HEK293 (cell line): ENCODE data around the gene FTO.
A peak's percentile ranks its signal among the peaks of the same experiment; 100 is the strongest.

ENCODE experiments used
- CTCF ChIA-PET: fragments of 350-600 bp; formaldehyde crosslinking; extraction: SDS; loops from one replicate; lab custom pipeline; 2021; ENCODE audit warnings: antibody characterized with exemption; lab: Yijun Ruan, JAX
- POLR2A ChIA-PET: fragments of 300-600 bp; formaldehyde crosslinking; extraction: SDS; loops from one replicate; lab custom pipeline; 2020; ENCODE audit warnings: antibody characterized with exemption, inconsistent platforms; lab: Yijun Ruan, JAX
- H3K27ac ChIP-seq: fragments of 200-500 bp; sonication (Bioruptor generic); 2 replicates; pipeline ENCODE4 v1.5.1; 2014; ENCODE audit warnings: low read depth, low read length, control low read depth, inconsistent platforms; ENCODE audit errors: extremely low read depth
- H3K36me3 ChIP-seq, 2 experiments: fragments of 200-500 bp in 1 of 2; sonication (Bioruptor generic) in 1 of 2; 1 replicate in 1 of 2; 2 replicates in 1 of 2; pipeline ENCODE4 v1.5.1; 2014 to 2017; ENCODE audit warnings: inconsistent platforms in 2 of 2, low read length in 2 of 2; ENCODE audit not compliant: control insufficient read depth in 2 of 2, insufficient read depth in 1 of 2
- H3K4me1 ChIP-seq: fragments of 200-500 bp; sonication (Bioruptor generic); 2 replicates; pipeline ENCODE4 v1.5.1; 2014; ENCODE audit warnings: mild to moderate bottlenecking, low read length, inconsistent platforms; ENCODE audit not compliant: control insufficient read depth, insufficient read depth
- H3K4me3 ChIP-seq: 2 replicates; pipeline ENCODE4 v1.5.1; 2011; ENCODE audit warnings: low read depth, mild to moderate bottlenecking, control low read depth, low read length, moderate library complexity
- H3K9me3 ChIP-seq: fragments of 200-500 bp; sonication (Bioruptor generic); 2 replicates; pipeline ENCODE4 v1.5.1; 2014; ENCODE audit warnings: low read depth, low read length, inconsistent platforms; ENCODE audit not compliant: control insufficient read depth, insufficient read depth
- BCL6B ChIP-seq: fragments of 450-650 bp; formaldehyde crosslinking; IDR thresholded peaks from 2 replicates; pipeline ENCODE4 v1.5.1; 2017; ENCODE audit warnings: missing biosample characterization, missing genetic modification characterization
- CTCF ChIP-seq: fragments of 450-650 bp; formaldehyde crosslinking; IDR thresholded peaks from 2 replicates; pipeline ENCODE4 v1.5.1; 2016; ENCODE audit warnings: missing biosample characterization, missing genetic modification characterization
- FEZF1 ChIP-seq: fragments of 450-650 bp; formaldehyde crosslinking; IDR thresholded peaks from 2 replicates; pipeline ENCODE4 v1.5.1; 2016; ENCODE audit warnings: missing biosample characterization, missing genetic modification characterization
- HOXA7 ChIP-seq: sonication (generic); formaldehyde crosslinking; IDR thresholded peaks from 2 replicates; pipeline ENCODE4 v1.8.1; 2022; ENCODE audit warnings: missing genetic modification reagents, borderline replicate concordance
- INSM2 ChIP-seq: fragments of 450-650 bp; formaldehyde crosslinking; IDR thresholded peaks from 2 replicates; pipeline ENCODE4 v1.5.1; 2016; ENCODE audit warnings: missing biosample characterization, missing genetic modification characterization
- PBX3 ChIP-seq: sonication (generic); formaldehyde crosslinking; IDR thresholded peaks from 2 replicates; pipeline ENCODE4 v1.8.1; 2022; ENCODE audit warnings: mild to moderate bottlenecking, moderate library complexity, missing genetic modification reagents
- PRDM10 ChIP-seq: fragments of 450-650 bp; formaldehyde crosslinking; IDR thresholded peaks from 2 replicates; pipeline ENCODE4 v1.5.1; 2016; ENCODE audit warnings: missing biosample characterization, missing genetic modification characterization
- TRIM28 ChIP-seq: IDR thresholded peaks from 2 replicates; pipeline ENCODE4 v1.6.1; 2011; ENCODE audit warnings: low read length, control low read depth, borderline replicate concordance
- ZFHX2 ChIP-seq: fragments of 450-650 bp; formaldehyde crosslinking; conservative IDR thresholded peaks from 2 replicates; pipeline ENCODE4 v1.5.1; 2016; ENCODE audit warnings: missing biosample characterization, missing genetic modification characterization
- ZNF184 ChIP-seq: fragments of 450-650 bp; IDR thresholded peaks from 2 replicates; pipeline ENCODE4 v1.5.1; 2018; ENCODE audit warnings: missing biosample characterization, mild to moderate bottlenecking, missing genetic modification characterization
- ZNF223 ChIP-seq: fragments of 450-650 bp; formaldehyde crosslinking; IDR thresholded peaks from 2 replicates; pipeline ENCODE4 v1.5.1; 2016; ENCODE audit warnings: missing biosample characterization, missing genetic modification characterization
- ZNF391 ChIP-seq: fragments of 450-650 bp; formaldehyde crosslinking; IDR thresholded peaks from 2 replicates; pipeline ENCODE4 v1.5.1; 2016; ENCODE audit warnings: low read depth, missing biosample characterization, missing genetic modification characterization, borderline replicate concordance
- ZNF449 ChIP-seq: fragments of 450-650 bp; formaldehyde crosslinking; IDR thresholded peaks from 2 replicates; pipeline ENCODE4 v1.5.1; 2017; ENCODE audit warnings: missing biosample characterization, mild to moderate bottlenecking, missing genetic modification characterization, moderate library complexity
- ZNF561 ChIP-seq: fragments of 450-650 bp; IDR thresholded peaks from 2 replicates; pipeline ENCODE4 v1.5.1; 2018; ENCODE audit warnings: missing biosample characterization, missing genetic modification characterization, borderline replicate concordance
- ZNF580 ChIP-seq: fragments of 450-650 bp; formaldehyde crosslinking; IDR thresholded peaks from 2 replicates; pipeline ENCODE4 v1.5.1; 2016; ENCODE audit warnings: missing biosample characterization, missing genetic modification characterization
- ZNF654 ChIP-seq: fragments of 450-650 bp; formaldehyde crosslinking; IDR thresholded peaks from 2 replicates; pipeline ENCODE4 v1.5.1; 2016; ENCODE audit warnings: low read depth, missing biosample characterization, missing genetic modification characterization
- ZNF664 ChIP-seq: fragments of 450-650 bp; formaldehyde crosslinking; IDR thresholded peaks from 2 replicates; pipeline ENCODE4 v1.5.1; 2016; ENCODE audit warnings: missing biosample characterization, missing genetic modification characterization

Gene FTO

GRCh38 chr16:53743149-53743566, 39.2 kb downstream of the FTO start:
- CTCF ChIA-PET = interaction anchor here (0.6 to 5.5 kb wide), 15 partner anchors 11 to 1369 kb away, joined by 3 to 63 read pairs (median 4); partner anchors contain the start of genes FTO and RPGRIP1L

GRCh38 chr16:53744449-53744848, 40.5 kb downstream of the FTO start:
- Histone ChIP-seq H3K36me3 (no peaks in the 10 kb centered on the region; a peak in 1 of 3 replicates), H3K4me1 (peaks cover 35% of the 10 kb centered on the region), H3K4me3 (no peak overlapping the region), H3K9me3 (no peaks in the 10 kb centered on the region), H3K27ac (no peak overlapping the region)
- ChIA-PET CTCF (interaction anchor here (0.5 to 5.5 kb wide), 9 partner anchors 9 to 293 kb away, joined by 3 to 63 read pairs (median 5); partner anchors contain the start of genes FTO and RPGRIP1L), POLR2A (interaction anchor here (0.6 to 0.7 kb wide), 2 partner anchors 24 to 241 kb away, joined by 4 read pairs; no protein-coding TSS in a partner anchor)
- TF ChIP-seq BCL6B (0 out of 2 replicates have a peak, but pooled peaks have one; percentile 23), ZFHX2 (peak; percentile 81), PRDM10 (tag by site-specific recombination) (peak; percentile 45; the same call in 1 of the 2 replicates), PBX3 (CRISPR knock-in tag) (no peak)

More at GRCh38 chr16:53743149-53743566, 39.2 kb downstream of the FTO start:
- H3K36me3 ChIP-seq = no peaks in the 10 kb centered on the region; a peak in 1 of 3 replicates
- H3K4me3 ChIP-seq = no peak overlapping the region
- H3K4me1 ChIP-seq = peaks cover 35% of the 10 kb centered on the region
- POLR2A ChIA-PET = interaction anchor here (1.2 kb wide), 1 partner anchor 43 kb away, joined by 3 read pairs; no protein-coding TSS in a partner anchor
- no peak overlapping the region for H3K27ac ChIP-seq
- no peaks in the 10 kb centered on the region for H3K9me3 ChIP-seq
- TF ChIP-seq ZNF223 (tag by site-specific recombination) (peak; percentile 74), ZNF449 (tag by site-specific recombination) (no peak), FEZF1 (tag by site-specific recombination) (no peak), ZNF580 (tag by site-specific recombination) (peak; percentile 49; the same call in 1 of the 2 replicates), ZNF654 (tag by site-specific recombination) (peak; percentile 38), INSM2 (no peak), ZNF184 (no peak), ZNF561 (tag by site-specific recombination) (no peak), ZNF391 (tag by site-specific recombination) (no peak), TRIM28 (peak; percentile 97), ZNF664 (tag by site-specific recombination) (0 out of 2 replicates have a peak, but pooled peaks have one; percentile 19), HOXA7 (CRISPR knock-in tag) (no peak), CTCF (tag by site-specific recombination) (peak; percentile 42; the same call in 1 of the 2 replicates)
